Measurements from ENCODE around the gene GMDS.

GRCh38 chr6:1584996-1585668, 660.3 kb downstream of the GMDS start:
- TF ChIP-seq, protein P1, sequence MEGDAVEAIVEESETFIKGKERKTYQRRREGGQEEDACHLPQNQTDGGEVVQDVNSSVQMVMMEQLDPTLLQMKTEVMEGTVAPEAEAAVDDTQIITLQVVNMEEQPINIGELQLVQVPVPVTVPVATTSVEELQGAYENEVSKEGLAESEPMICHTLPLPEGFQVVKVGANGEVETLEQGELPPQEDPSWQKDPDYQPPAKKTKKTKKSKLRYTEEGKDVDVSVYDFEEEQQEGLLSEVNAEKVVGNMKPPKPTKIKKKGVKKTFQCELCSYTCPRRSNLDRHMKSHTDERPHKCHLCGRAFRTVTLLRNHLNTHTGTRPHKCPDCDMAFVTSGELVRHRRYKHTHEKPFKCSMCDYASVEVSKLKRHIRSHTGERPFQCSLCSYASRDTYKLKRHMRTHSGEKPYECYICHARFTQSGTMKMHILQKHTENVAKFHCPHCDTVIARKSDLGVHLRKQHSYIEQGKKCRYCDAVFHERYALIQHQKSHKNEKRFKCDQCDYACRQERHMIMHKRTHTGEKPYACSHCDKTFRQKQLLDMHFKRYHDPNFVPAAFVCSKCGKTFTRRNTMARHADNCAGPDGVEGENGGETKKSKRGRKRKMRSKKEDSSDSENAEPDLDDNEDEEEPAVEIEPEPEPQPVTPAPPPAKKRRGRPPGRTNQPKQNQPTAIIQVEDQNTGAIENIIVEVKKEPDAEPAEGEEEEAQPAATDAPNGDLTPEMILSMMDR (IDR thresholded peaks at IDR 0.05), result no peak
- TF ChIP-seq POLR2A (IDR thresholded peaks at IDR 0.05), result no peak
